ENCODE data around the gene CELA2A.
A peak's percentile ranks its signal among the peaks of the same experiment; 100 is the strongest.

CELA2A gene

GRCh38 chr1:15456313-15456954, at the start of gene CELA2A:
CELA2A (plus strand) TSS chr1:15456732; CDS start chr1:15456754, 22 bp downstream.
- no peak for DNase-seq (ENCODE audit: low read depth in 2 of 2)

- DNase-seq (ENCODE audit: low read depth in 2 of 2): no peak
Observed at GRCh38 chr1:15407580-15407979, 49.0 kb upstream of the CELA2A start.

- no peak for DNase-seq (ENCODE audit: low read depth in 2 of 2)
Observed at GRCh38 chr1:15408890-15409387, 47.6 kb upstream of the CELA2A start.

GRCh38 chr1:15409388-15410222, 46.9 kb upstream of the CELA2A start, which contains the start of gene EFHD2:
EFHD2 (plus strand) TSS chr1:15409888; CDS start chr1:15409972, 84 bp downstream.
- DNase-seq (ENCODE audit: low read depth in 2 of 2): peak; percentile 81 to 85

- DNase-seq (ENCODE audit: low read depth in 2 of 2): no peak
Observed at GRCh38 chr1:15410223-15410883, 46.2 kb upstream of the CELA2A start.

GRCh38 chr1:15410884-15411245, 45.7 kb upstream of the CELA2A start:
- DNase-seq (ENCODE audit: low read depth in 2 of 2): no peak

GRCh38 chr1:15411593-15412137, 44.9 kb upstream of the CELA2A start:
- DNase-seq (ENCODE audit: low read depth in 2 of 2): peak in 1 of 2 donors; percentile 36

GRCh38 chr1:15412175-15412800, 44.2 kb upstream of the CELA2A start:
- peak in 1 of 2 donors; percentile 49 for DNase-seq (ENCODE audit: low read depth in 2 of 2)

- DNase-seq (ENCODE audit: low read depth in 2 of 2): no peak
Observed at GRCh38 chr1:15412843-15413242, 43.7 kb upstream of the CELA2A start.

- DNase-seq (ENCODE audit: low read depth in 2 of 2): no peak
Observed at GRCh38 chr1:15413563-15414444, 42.7 kb upstream of the CELA2A start.

- DNase-seq (ENCODE audit: low read depth in 2 of 2): no peak
Observed at GRCh38 chr1:15414445-15414983, 42.0 kb upstream of the CELA2A start.

- peak in 1 of 2 donors; percentile 64 for DNase-seq (ENCODE audit: low read depth in 2 of 2)
Observed at GRCh38 chr1:15417059-15417934, 39.2 kb upstream of the CELA2A start.

- no peak for DNase-seq (ENCODE audit: low read depth in 2 of 2)
Observed at GRCh38 chr1:15418806-15419515, 37.6 kb upstream of the CELA2A start.

- DNase-seq (ENCODE audit: low read depth in 2 of 2): no peak
Observed at GRCh38 chr1:15420853-15421465, 35.6 kb upstream of the CELA2A start.

- DNase-seq (ENCODE audit: low read depth in 2 of 2): no peak
Observed at GRCh38 chr1:15422871-15423270, 33.7 kb upstream of the CELA2A start.

GRCh38 chr1:15423355-15424077, 33.0 kb upstream of the CELA2A start:
- no peak for DNase-seq (ENCODE audit: low read depth in 2 of 2)

GRCh38 chr1:15424146-15424667, 32.3 kb upstream of the CELA2A start:
- DNase-seq (ENCODE audit: low read depth in 2 of 2): no peak
